ENCODE results near the gene SPTBN1.

DNA sequence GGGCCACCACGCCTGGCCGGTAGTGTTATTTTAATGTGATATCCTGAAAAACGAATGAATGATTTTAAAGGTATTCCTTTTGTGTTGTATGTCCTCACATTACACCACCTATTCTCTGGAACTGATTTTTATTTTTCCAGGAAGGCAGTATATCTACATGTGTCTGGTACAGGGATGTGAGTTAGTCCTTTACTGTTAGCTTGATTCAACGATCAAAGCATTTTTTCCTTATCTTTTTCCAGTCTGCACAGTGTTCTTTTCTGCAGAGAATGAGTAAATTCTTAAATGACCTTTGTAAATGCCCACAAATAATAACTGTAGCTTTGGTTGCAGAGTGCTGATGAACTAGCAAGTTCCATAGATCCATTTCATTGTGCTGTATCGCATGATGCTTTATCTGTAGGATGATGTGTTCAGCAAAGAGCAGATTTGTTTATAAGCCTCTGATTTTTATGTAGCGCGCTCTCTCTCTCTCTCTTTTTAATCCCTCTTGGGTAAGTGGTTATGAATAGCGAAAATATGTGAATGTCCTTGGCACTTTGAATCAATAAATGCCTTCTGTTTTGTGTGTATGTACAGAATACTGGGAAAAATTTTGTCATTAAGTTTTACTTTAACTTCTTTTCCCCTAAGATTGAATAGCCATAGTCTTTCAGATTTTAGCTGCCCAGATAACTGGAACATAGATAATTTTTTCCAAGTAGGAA, 184.9 kb downstream of the SPTBN1 start:
- TF ChIP-seq EZH2 (IDR thresholded peaks at IDR 0.05) = no peak
- no peak for TF ChIP-seq POLR2AphosphoS5 (IDR thresholded peaks at IDR 0.05; ENCODE audit: borderline replicate concordance, low read depth, low read length)
